KOPT-K1 (cell line): Measurements from ENCODE around the gene GOLGA5.
"Not testable (repeated sequence)": the region's sequence is repeated elsewhere in the genome, so short reads cannot be mapped to it uniquely, and the experiment has no call there.

Source experiments
- H3K27ac ChIP-seq: fragments of 200-600 bp; sonication (generic); 2 replicates; pipeline ENCODE4 v1.5.1; 2016; ENCODE audit warnings: antibody characterized with exemption, mild to moderate bottlenecking, low read depth, low read length; ENCODE audit not compliant: poor library complexity, severe bottlenecking
- H3K36me3 ChIP-seq: fragments of 200-600 bp; sonication (generic); 2 replicates; pipeline ENCODE4 v1.5.1; 2017; ENCODE audit warnings: antibody characterized with exemption, mild to moderate bottlenecking, low read length, moderate library complexity; ENCODE audit not compliant: insufficient read depth
- H3K9me3 ChIP-seq: fragments of 200-600 bp; sonication (generic); 2 replicates; pipeline ENCODE4 v1.5.1; 2017; ENCODE audit warnings: antibody characterized with exemption, low read length, mild to moderate bottlenecking; ENCODE audit not compliant: insufficient read depth, poor library complexity, severe bottlenecking

Gene GOLGA5

DNA sequence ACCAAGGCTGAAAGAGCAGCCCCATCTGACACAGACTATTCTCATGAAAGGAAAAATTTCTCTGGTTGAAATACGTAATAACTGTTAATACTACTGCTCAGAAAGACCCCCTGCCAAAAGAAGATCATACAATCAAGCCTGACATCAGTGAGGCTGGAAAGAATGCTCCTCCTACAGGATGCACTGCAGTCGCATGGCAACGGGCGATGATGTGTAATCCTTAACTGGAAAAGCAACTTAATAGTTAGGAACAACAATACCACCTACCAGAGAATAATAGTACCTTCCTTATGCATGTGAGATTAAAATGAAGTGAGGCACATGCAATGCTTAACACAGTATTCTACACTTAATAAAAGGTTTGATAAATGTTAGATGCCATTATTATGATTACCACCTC, 1.2 kb upstream of the GOLGA5 start:
- H3K9me3 ChIP-seq, result peaks cover 22% of the 10 kb centered on the region
- H3K27ac ChIP-seq, result no peak overlapping the region
- peaks cover 8% of the 10 kb centered on the region for H3K36me3 ChIP-seq

DNA sequence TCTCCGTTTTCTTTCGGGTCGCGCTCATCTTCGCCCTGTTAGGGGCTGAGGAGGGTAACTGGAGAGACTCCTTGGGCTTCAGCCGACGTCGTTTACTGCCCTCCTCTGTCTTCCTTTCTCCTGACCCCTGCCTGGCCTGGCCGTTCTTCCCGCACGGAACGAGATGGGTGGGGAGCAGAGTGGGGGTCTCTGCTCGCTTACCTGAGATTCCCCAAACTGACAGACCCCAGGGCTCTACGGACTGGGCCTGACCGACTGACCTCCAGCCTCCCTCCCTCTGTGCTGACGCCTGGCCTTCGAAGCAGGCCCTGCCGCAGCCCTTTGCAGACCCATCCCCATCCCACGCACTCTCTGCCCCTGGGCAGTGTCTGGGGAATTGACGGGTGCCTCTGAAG, 439 bp downstream of the GOLGA5 start:
- H3K9me3 ChIP-seq, result peaks cover 12% of the 10 kb centered on the region
- peaks cover 22% of the 10 kb centered on the region for H3K36me3 ChIP-seq
- H3K27ac ChIP-seq, result peak overlapping the region; percentile 83

- Histone ChIP-seq H3K27ac (peak overlapping the region; percentile 83), H3K9me3 (peaks cover 7% of the 10 kb centered on the region), H3K36me3 (peaks cover 26% of the 10 kb centered on the region)
These were observed 856 bp downstream of the GOLGA5 start for GRCh38 chr14:92794961-92795360.

- H3K36me3 ChIP-seq, result peaks cover 46% of the 10 kb centered on the region
- H3K9me3 ChIP-seq, result no peaks in the 10 kb centered on the region
These were observed 4.0 kb downstream of the GOLGA5 start for GRCh38 chr14:92797935-92798653.

DNA sequence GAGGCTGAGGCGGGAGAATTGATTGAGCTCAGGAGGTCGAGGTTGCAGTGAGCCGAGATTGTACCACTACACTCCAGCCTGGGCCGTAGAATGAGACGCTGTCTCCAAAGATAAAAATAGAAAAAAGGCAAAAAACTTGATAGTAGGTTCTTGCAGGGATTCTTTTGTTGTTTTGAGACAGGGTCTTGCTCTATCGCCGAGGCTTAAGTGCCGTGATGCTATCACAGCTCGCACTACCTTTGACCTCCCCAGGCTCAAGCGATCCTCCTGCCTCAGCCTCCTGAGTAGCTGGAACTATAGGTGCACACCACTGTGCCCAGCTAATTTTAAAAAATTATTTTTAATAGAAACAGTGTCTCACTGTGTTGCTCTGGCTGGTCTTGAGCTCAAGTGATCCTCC, 4.7 kb downstream of the GOLGA5 start:
- no peak overlapping the region for H3K27ac ChIP-seq
- H3K9me3 ChIP-seq, result no peaks in the 10 kb centered on the region
- peaks cover 53% of the 10 kb centered on the region for H3K36me3 ChIP-seq

More at GRCh38 chr14:92797935-92798653, 4.0 kb downstream of the GOLGA5 start:
- H3K27ac ChIP-seq, result no peak overlapping the region

DNA sequence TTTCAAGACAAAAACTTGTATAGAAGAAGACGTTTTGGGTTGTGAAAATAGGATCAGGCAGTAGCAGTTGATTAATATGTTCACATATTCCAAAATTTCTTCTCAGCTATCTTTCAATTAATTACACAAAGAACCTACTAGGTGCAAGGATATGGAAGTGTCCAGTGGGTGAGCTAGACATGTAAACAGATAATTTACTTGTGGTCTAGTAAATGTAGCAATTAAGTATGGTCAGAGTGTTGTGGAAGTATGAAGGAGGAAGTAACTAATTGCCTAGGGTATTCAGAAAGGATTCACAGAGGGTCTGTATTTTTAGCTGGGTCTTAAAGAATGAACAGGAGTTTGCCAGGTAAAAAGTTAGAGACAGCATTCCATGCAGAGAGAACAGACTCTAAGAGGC, 5.9 kb downstream of the GOLGA5 start:
- H3K36me3 ChIP-seq, result peaks cover 54% of the 10 kb centered on the region
- H3K27ac ChIP-seq, result no peak overlapping the region

GRCh38 chr14:92800525-92800924, 6.4 kb downstream of the GOLGA5 start:
- H3K27ac ChIP-seq, result no peak overlapping the region
- H3K9me3 ChIP-seq, result no peaks in the 10 kb centered on the region
- H3K36me3 ChIP-seq, result peaks cover 54% of the 10 kb centered on the region

More for the DNA sequence above, 5.9 kb downstream of the GOLGA5 start:
- H3K9me3 ChIP-seq, result no peaks in the 10 kb centered on the region

GRCh38 chr14:92801917-92802316, 7.8 kb downstream of the GOLGA5 start:
- Histone ChIP-seq H3K27ac (no peak overlapping the region), H3K9me3 (no peaks in the 10 kb centered on the region), H3K36me3 (peaks cover 62% of the 10 kb centered on the region)

DNA sequence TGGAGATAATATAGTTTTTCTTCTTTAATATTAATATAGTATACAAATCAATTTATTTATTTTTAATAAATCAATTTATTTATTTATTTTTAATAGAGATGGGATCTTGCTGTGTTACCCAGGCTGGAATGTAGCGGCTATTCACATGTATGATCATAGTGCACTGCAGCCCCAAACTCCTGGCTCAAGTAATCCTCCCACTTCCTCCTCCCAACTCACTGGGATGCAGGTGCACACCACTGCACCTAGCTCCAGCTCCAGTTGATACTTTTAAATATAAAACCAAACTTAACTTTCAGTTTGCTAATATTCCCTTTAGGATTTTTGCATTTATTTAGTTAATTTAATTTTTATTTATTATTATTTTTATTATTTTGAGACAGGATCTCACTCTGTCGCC, 8.6 kb downstream of the GOLGA5 start:
- Histone ChIP-seq H3K27ac (no peak overlapping the region), H3K9me3 (no peaks in the 10 kb centered on the region), H3K36me3 (peaks cover 62% of the 10 kb centered on the region)

GRCh38 chr14:92813201-92813600, 19.1 kb downstream of the GOLGA5 start:
- peaks cover 98% of the 10 kb centered on the region for H3K36me3 ChIP-seq
- H3K27ac ChIP-seq, result no peak overlapping the region

DNA sequence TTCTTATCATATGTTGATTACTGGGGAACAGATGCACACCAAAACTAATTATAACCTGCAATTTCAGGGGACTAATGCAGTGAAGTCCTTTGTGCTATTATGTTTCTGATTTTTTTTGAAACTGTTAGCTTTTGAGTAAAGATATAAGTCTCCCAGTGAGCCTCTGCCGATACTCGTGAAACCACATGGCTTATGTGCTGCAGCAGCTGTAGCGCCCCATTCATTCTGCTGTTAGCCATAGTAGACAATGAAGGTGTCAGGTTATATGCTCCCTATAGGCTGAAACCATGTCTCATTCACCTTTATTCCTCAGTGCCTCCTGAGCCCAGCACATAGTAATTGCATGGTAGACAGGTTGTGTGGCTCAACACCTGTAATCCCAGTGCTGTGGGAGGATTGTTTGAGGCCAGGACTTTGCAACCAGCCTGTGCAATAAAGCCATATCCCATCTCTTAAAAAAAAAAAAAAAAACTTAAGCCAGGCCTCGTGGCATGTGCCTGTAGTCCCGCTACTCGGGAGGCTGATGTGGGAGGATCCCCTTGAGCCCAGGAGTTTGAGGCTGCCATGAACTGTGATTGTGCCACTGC, 25.0 kb downstream of the GOLGA5 start:
- no peak overlapping the region for H3K27ac ChIP-seq
- peaks cover 96% of the 10 kb centered on the region for H3K36me3 ChIP-seq
- H3K9me3 ChIP-seq, result no peaks in the 10 kb centered on the region

More at GRCh38 chr14:92813201-92813600, 19.1 kb downstream of the GOLGA5 start:
- H3K9me3 ChIP-seq, result no peaks in the 10 kb centered on the region

DNA sequence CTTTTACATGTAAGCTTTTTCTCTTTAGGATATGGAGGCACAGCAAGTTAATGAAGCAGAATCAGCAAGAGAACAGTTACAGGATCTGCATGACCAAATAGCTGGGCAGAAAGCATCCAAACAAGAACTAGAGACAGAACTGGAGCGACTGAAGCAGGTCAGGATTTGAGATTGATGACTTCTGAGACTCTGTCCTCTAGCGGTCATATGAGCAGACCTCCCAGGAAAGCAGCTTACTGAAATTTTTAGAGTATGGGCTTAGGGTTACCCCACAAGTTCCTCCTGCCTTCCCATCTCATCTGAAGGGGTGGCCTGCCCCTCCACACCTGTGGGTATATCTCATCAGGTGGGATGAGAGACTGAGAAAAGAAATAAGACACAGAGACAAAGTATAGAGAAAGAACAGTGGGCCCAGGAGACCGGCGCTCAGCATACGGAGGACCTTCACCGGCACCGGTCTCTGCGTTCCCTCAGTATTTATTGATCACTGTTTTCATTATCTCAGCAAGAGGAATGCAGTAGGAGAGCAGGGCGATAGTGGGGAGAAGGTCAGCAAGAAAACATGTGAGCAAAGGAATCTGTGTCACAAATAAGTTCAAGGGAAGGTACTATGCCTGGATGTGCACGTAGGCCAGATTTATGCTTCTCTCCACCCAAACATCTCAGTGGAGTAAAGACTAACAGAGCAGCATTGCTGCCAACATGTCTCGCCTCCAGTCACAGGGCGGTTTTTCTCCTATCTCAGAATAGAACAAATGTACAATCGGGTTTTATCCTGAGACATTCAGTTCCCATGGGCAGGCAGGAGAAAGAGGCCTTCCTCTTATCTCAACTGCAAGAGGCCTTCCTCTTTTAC, 25.8 kb downstream of the GOLGA5 start:
- H3K36me3 ChIP-seq, result peaks cover 96% of the 10 kb centered on the region
- H3K27ac ChIP-seq, H3K9me3 ChIP-seq: not testable (repeated sequence)

DNA sequence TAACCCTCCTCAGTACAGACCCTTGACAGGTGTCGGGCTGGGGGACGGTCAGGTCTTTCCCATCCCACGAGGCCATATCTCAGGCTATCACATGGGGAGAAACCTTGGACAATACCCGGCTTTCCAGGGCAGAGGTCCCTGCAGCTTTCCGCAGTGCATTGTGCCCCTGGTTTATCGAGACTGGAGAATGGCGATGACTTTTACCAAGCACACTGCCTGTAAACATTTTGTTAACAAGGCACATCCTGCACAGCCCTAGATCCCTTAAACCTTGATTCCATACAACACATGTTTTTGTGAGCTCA, 26.4 kb downstream of the GOLGA5 start:
- not testable (repeated sequence) for H3K9me3 ChIP-seq, H3K27ac ChIP-seq
- H3K36me3 ChIP-seq, result peaks cover 97% of the 10 kb centered on the region

DNA sequence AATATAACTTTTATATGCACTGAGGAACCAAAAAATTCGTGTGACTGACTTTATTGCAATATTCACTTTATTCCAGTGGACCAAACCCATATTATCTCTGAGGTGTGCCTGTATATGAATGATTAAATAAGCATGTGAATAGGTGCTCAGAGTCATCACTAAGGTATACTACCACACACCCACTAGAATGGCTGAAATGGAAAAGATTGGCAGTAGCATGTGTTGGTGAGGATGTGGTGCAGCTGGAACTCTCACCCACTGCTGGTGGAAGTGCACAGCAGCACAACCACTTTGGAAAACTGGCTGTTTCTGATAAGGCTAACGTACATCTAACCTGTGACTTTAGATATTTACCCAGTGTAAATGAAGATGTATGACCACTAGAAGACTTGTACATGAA, 36.8 kb downstream of the GOLGA5 start:
- H3K27ac ChIP-seq, result no peak overlapping the region
- H3K36me3 ChIP-seq, result peaks cover 89% of the 10 kb centered on the region
- no peaks in the 10 kb centered on the region for H3K9me3 ChIP-seq

GRCh38 chr14:92832137-92832700, 38.1 kb downstream of the GOLGA5 start:
- Histone ChIP-seq H3K9me3 (no peaks in the 10 kb centered on the region), H3K27ac (no peak overlapping the region), H3K36me3 (peaks cover 88% of the 10 kb centered on the region)
